ENCODE results near the gene CAV3.

GRCh38 chr3:8760091-8760490, 26.5 kb downstream of the CAV3 start:
- no peak for TF ChIP-seq POLR2A (IDR thresholded peaks at IDR 0.05)
- TF ChIP-seq CTCF (IDR thresholded peaks at IDR 0.05) = no peak
